ENCODE measurements around the gene THADA. TPM values are rescaled to one million over a fixed set of nuclear protein-coding genes. Genes with fewer than 3 reads are reported as not detected.

The THADA gene
- total and polyA plus RNA-seq, 10 donors, result 14.2 to 51.3 (median 40.0) TPM

DNA sequence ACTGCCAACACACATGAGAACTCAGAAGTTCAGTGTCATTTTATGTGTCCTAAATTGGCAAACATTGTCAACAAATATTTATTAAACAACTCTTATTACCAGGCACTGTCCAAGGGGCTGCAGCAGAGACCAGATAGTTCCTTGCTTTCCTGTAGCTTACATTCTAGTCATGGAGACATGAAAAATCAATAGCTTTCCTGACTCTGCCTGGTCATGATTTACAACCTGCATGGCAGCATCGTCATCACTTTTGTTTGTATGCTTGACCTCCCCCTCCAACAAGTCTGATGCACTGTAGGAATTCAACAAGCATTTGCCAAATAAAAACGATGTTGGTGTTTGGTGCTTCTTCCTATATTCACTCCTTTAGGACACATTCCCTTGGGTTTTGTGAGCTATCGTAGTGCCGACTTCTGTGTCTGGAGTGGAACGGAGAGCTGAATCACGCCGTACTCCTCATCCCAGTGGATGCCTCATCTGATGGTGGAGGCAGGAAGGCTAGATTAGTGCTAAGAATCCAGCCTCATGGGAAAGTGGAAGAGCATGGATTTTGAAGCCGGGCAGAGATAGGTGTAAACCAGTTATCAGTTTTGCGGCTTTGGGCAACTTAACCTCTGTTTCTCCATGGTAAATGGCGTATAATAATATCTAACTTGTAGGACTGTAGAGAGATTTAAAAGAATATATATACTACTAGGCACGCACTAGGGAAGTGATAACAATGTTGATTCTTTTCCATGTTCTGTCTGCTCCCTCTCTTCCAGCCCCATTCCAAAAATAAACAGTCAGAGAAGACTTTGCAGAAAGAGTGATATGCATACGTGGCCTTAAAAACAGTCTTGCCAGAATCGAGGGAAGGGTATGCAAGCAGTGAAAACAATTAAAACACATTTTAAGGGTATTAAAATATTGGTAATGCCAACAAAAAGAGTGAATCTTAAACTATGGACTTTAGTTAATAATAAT lies 249.0 kb downstream of the THADA start:
- Histone ChIP-seq H3K36me3 (peaks cover 0 to 40% (median 6%) of the 10 kb centered on the region in 6 donors), H3K27ac (peak overlapping the region in 1 of 8 donors; percentile 79), H3K27me3 (replicated peaks in 1 of 7) (no peaks in the 10 kb centered on the region), H3K4me1 (peaks cover 7 to 55% (median 16%) of the 10 kb centered on the region in 6 donors), H3K9me3 (no peaks in the 10 kb centered on the region), H3K4me3 (no peak overlapping the region)
- DNase-seq, result no peak
- 90 to 96% (median 96%) methylated on average over 13 of the region's 13 CpGs for WGBS, 5 donors
- intact Hi-C loops (cut with DNase I; ENCODE audit: low total_unique reads), result no loop called here
- TF ChIP-seq, protein P1, sequence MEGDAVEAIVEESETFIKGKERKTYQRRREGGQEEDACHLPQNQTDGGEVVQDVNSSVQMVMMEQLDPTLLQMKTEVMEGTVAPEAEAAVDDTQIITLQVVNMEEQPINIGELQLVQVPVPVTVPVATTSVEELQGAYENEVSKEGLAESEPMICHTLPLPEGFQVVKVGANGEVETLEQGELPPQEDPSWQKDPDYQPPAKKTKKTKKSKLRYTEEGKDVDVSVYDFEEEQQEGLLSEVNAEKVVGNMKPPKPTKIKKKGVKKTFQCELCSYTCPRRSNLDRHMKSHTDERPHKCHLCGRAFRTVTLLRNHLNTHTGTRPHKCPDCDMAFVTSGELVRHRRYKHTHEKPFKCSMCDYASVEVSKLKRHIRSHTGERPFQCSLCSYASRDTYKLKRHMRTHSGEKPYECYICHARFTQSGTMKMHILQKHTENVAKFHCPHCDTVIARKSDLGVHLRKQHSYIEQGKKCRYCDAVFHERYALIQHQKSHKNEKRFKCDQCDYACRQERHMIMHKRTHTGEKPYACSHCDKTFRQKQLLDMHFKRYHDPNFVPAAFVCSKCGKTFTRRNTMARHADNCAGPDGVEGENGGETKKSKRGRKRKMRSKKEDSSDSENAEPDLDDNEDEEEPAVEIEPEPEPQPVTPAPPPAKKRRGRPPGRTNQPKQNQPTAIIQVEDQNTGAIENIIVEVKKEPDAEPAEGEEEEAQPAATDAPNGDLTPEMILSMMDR (IDR thresholded peaks at IDR 0.05 in 8 of 11, conservative IDR thresholded peaks at IDR 0.05 in 3 of 11), result no peak
- TF ChIP-seq POLR2AphosphoS5 (IDR thresholded peaks at IDR 0.05) (no peak), POLR2A (IDR thresholded peaks at IDR 0.05) (no peak)

DNA sequence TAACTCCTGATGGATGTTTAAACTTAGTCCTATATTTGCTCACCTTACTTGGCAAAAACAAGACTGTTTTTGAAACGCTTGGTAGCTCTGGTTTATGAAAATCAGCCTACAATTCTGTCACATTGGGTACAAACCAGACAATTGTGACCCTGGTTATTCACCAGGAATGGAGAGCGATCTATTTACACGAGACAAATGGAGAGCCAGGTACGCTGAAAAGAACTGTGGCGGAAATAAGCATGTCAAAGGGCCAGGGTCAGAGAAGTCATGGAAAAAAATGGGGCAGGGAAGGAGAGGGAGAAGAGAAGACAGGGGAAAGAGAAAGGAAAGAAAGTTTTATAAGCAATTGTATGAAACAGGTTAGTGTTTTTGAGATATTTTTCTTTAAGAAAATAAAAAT lies 250.0 kb downstream of the THADA start:
- no peak for DNase-seq
- WGBS, 5 donors, result 83 to 92% (median 89%) methylated on average over 5 of the region's 5 CpGs
- peaks cover 7 to 50% (median 16%) of the 10 kb centered on the region in 6 donors for H3K4me1 ChIP-seq
- TF ChIP-seq, protein P1 (IDR thresholded peaks at IDR 0.05 in 8 of 11, conservative IDR thresholded peaks at IDR 0.05 in 3 of 11), result no peak
- TF ChIP-seq POLR2A (IDR thresholded peaks at IDR 0.05), result no peak
- TF ChIP-seq POLR2AphosphoS5 (IDR thresholded peaks at IDR 0.05), result no peak
- H3K27ac ChIP-seq, result peak overlapping the region in 4 of 8 donors; percentile 54 to 79 (median 62)
- H3K4me3 ChIP-seq, result no peak overlapping the region
- intact Hi-C loops (cut with DNase I; ENCODE audit: low total_unique reads), result no loop called here
- no peaks in the 10 kb centered on the region for H3K9me3 ChIP-seq
- peaks cover 0 to 50% (median 8%) of the 10 kb centered on the region in 6 donors for H3K36me3 ChIP-seq
- H3K27me3 ChIP-seq (replicated peaks in 1 of 7), result no peaks in the 10 kb centered on the region

DNA sequence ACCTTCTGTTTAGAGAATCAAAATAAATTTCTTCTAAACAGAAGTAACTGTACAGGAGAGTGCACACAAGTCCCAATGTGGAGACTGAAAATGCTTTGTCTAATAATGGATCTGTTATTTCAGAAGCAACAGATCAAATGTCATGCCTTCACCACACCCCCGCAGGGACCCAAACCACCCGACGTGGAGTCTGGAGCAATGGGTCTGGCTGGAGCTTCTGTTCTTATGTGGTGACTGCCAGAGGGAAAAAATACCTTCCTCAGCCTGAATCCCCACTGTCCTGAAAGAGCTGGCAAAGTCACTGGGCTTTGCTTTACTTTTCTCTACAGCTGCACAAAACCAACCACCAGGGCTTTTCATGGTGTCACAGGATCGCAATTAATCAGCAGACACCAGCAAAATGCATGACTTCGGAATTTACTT lies 250.4 kb downstream of the THADA start:
- no peaks in the 10 kb centered on the region for H3K27me3 ChIP-seq (replicated peaks in 1 of 7)
- TF ChIP-seq POLR2AphosphoS5 (IDR thresholded peaks at IDR 0.05) (no peak), POLR2A (IDR thresholded peaks at IDR 0.05) (no peak)
- TF ChIP-seq, protein P1 (IDR thresholded peaks at IDR 0.05 in 8 of 11, conservative IDR thresholded peaks at IDR 0.05 in 3 of 11), result no peak
- intact Hi-C loops (cut with DNase I; ENCODE audit: low total_unique reads), result no loop called here
- DNase-seq, result no peak
- no peaks in the 10 kb centered on the region for H3K9me3 ChIP-seq
- peaks cover 7 to 45% (median 16%) of the 10 kb centered on the region in 6 donors for H3K4me1 ChIP-seq
- peaks cover 0 to 51% (median 8%) of the 10 kb centered on the region in 6 donors for H3K36me3 ChIP-seq
- WGBS, 5 donors, result 79 to 87% (median 82%) methylated on average over 5 of the region's 5 CpGs
- H3K4me3 ChIP-seq, result no peak overlapping the region
- peak overlapping the region in 7 of 8 donors; percentile 23 to 79 (median 55) for H3K27ac ChIP-seq

DNA sequence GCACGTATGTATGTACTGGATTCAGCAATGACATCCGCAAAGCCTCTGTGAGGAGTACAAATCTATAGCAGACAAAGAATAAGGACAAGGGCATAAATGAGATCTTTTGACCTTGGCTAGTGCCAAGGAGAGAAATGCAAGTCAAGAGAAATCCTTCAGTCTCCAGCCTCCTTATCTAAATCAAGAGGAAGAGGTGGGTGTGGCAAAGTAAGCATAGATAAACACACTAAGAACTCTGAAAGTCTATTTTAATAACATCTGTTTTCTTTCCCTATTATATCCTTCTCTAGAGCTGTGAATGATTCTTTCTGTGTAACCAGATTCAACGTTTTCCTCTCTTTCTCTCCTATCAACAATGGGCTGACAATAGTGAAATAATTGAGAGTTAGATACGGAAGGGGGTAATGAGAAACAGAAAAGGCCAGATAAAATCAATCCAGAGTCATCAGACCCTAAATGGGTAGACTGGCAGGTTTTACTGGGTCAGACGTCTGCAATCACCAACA lies 250.9 kb downstream of the THADA start:
- no peak overlapping the region for H3K4me3 ChIP-seq
- H3K9me3 ChIP-seq, result no peaks in the 10 kb centered on the region
- WGBS, 5 donors, result 58 to 75% (median 68%) methylated on average over 5 of the region's 5 CpGs
- intact Hi-C loops (cut with DNase I; ENCODE audit: low total_unique reads), result no loop called here
- DNase-seq, result no peak
- H3K4me1 ChIP-seq, result peaks cover 7 to 40% (median 16%) of the 10 kb centered on the region in 6 donors
- peaks cover 0 to 51% (median 8%) of the 10 kb centered on the region in 6 donors for H3K36me3 ChIP-seq
- peak overlapping the region in 7 of 8 donors; percentile 23 to 79 (median 55) for H3K27ac ChIP-seq
- no peak for TF ChIP-seq POLR2A (IDR thresholded peaks at IDR 0.05)
- TF ChIP-seq, protein P1 (IDR thresholded peaks at IDR 0.05 in 8 of 11, conservative IDR thresholded peaks at IDR 0.05 in 3 of 11), result no peak
- no peak for TF ChIP-seq POLR2AphosphoS5 (IDR thresholded peaks at IDR 0.05)
- H3K27me3 ChIP-seq (replicated peaks in 1 of 7), result no peaks in the 10 kb centered on the region
